ENCODE data around the gene DLG2.

DNA sequence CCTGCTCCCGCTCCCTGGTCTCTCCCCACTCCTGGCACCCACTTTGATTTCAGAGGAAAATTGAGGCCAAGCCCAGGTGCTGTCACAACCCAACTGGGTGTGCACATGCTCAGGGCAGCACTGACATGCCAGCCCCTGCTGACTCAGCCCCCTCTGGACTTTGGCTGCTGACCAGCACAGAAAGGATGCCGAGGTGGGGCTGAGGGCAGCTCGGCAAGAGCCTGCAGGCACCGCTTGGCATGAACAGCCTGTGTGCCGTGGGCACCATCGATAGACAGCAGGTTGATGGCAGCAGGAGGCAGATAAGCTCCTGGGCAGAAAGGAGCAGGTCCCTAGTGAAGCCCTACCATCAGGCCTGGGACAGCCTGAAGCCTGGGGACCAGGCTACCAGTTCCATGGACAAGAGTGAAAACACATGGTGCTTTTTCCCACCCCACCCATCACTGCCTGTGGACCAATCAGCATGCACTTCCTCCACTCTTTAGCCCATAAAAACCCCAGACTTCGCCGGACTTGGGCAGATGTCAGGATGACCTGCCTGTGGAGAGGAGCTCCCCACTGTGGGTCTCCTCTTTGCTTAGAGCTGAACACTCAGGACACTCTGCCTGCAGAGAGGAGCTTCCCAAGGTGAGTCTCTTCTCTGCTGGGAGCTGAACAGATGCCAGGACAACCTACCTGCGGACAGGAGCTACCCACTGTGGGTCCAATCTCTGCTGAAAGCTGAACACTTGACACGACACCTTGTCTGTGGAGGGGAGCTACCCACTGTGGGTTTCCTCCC, 832.3 kb downstream of the DLG2 start:
- TF ChIP-seq, protein P1, sequence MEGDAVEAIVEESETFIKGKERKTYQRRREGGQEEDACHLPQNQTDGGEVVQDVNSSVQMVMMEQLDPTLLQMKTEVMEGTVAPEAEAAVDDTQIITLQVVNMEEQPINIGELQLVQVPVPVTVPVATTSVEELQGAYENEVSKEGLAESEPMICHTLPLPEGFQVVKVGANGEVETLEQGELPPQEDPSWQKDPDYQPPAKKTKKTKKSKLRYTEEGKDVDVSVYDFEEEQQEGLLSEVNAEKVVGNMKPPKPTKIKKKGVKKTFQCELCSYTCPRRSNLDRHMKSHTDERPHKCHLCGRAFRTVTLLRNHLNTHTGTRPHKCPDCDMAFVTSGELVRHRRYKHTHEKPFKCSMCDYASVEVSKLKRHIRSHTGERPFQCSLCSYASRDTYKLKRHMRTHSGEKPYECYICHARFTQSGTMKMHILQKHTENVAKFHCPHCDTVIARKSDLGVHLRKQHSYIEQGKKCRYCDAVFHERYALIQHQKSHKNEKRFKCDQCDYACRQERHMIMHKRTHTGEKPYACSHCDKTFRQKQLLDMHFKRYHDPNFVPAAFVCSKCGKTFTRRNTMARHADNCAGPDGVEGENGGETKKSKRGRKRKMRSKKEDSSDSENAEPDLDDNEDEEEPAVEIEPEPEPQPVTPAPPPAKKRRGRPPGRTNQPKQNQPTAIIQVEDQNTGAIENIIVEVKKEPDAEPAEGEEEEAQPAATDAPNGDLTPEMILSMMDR (IDR thresholded peaks at IDR 0.05; ENCODE audit: low read length): no peak
- TF ChIP-seq EZH2 (IDR thresholded peaks at IDR 0.05; ENCODE audit: borderline replicate concordance, low read length): no peak

Data from OCI-LY1 (cell line).